Duodenal mucosa (tissue), 2 donors: Measurements from ENCODE around the gene KSR2.
A peak's percentile ranks its signal among the peaks of the same experiment; 100 is the strongest.

Experiments
- H3K27ac ChIP-seq: one replicate; pipeline ENCODE4 v1.7.0; 2013; ENCODE audit warnings: low read depth, low read length
- H3K27me3 ChIP-seq, 2 donors: one replicate each; pipeline ENCODE4 v1.7.0; 2013; ENCODE audit warnings: low read length in 2 of 2, control low read depth in 1 of 2; ENCODE audit not compliant: insufficient read depth in 2 of 2, control insufficient read depth in 1 of 2
- H3K36me3 ChIP-seq, 2 donors: one replicate each; pipeline ENCODE4 v1.7.0; 2013; ENCODE audit warnings: low read length in 2 of 2, control low read depth in 1 of 2; ENCODE audit not compliant: insufficient read depth in 2 of 2, control insufficient read depth in 1 of 2
- H3K4me1 ChIP-seq, 2 donors: one replicate each; pipeline ENCODE4 v1.7.0; 2013; ENCODE audit warnings: low read length in 2 of 2, control low read depth in 1 of 2; ENCODE audit not compliant: insufficient read depth in 2 of 2, control insufficient read depth in 1 of 2
- H3K4me3 ChIP-seq, 2 donors: one replicate each; pipeline ENCODE4 v1.7.0; 2013; ENCODE audit warnings: low read length in 2 of 2, low read depth in 1 of 2
- H3K9ac ChIP-seq, 2 donors: one replicate each; pipeline ENCODE4 v1.7.0; 2013; ENCODE audit warnings: low read length in 2 of 2, low read depth in 1 of 2
- H3K9me3 ChIP-seq, 2 donors: one replicate each; pipeline ENCODE4 v1.7.0; 2013; ENCODE audit warnings: low read length in 2 of 2, control low read depth in 1 of 2; ENCODE audit not compliant: control insufficient read depth in 1 of 2

KSR2 gene

GRCh38 chr12:117447665-117448366, 521.0 kb downstream of the KSR2 start:
- H3K27me3 ChIP-seq = no peaks in the 10 kb centered on the region
- H3K4me1 ChIP-seq = no peaks in the 10 kb centered on the region
- no peak overlapping the region for H3K27ac ChIP-seq
- no peak overlapping the region for H3K4me3 ChIP-seq
- H3K36me3 ChIP-seq = no peaks in the 10 kb centered on the region
- no peaks in the 10 kb centered on the region for H3K9me3 ChIP-seq
- H3K9ac ChIP-seq = no peak overlapping the region

DNA sequence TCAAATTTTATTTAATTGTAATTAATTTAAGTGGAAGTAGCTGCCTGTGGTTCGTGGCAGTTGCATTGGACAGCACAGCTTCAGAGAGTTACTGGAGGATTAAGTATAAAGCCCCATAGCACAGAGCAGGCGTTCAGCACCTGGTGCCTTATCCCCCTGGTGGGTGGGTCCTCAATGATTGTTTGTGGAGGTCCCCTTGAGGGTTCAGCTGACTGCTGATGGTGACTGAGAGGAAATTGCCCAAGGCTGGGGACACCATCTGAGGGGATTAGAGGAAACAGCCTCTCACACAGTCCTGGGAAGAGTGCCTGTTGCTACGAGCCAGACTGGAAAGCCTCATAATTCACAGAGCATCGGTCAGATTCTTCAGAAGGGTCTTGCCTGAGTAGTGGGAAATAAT, 524.0 kb downstream of the KSR2 start:
- no peaks in the 10 kb centered on the region for H3K9me3 ChIP-seq
- no peaks in the 10 kb centered on the region for H3K36me3 ChIP-seq
- H3K27me3 ChIP-seq = no peaks in the 10 kb centered on the region
- H3K27ac ChIP-seq = no peak overlapping the region
- H3K4me1 ChIP-seq = no peaks in the 10 kb centered on the region
- H3K4me3 ChIP-seq = no peak overlapping the region
- H3K9ac ChIP-seq = no peak overlapping the region

- Histone ChIP-seq H3K27me3 (no peaks in the 10 kb centered on the region), H3K9ac (no peak overlapping the region), H3K9me3 (no peaks in the 10 kb centered on the region), H3K27ac (no peak overlapping the region), H3K4me3 (no peak overlapping the region), H3K4me1 (no peaks in the 10 kb centered on the region), H3K36me3 (no peaks in the 10 kb centered on the region)
Measured at GRCh38 chr12:117441751-117442150, 527.0 kb downstream of the KSR2 start.

DNA sequence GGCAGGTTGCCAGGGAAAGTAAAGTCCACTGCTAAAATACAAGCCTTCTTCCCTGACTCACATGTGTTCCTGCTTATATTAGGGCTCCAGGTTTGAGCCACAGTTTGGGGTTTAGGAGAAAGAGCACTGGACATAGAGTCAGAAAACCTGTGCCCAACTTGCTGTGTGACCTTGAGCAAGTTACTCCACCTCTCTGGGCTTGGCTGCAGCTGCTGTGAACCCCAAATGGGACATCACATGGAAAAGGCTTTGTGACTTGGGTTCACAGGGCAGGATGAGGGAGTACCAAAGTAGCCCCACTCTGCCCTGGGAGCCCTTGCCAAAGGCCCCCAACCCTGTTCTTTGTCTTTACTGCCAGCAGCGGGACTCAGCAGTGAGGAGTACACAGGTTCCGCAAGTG, 528.4 kb downstream of the KSR2 start:
- H3K36me3 ChIP-seq = no peaks in the 10 kb centered on the region
- no peaks in the 10 kb centered on the region for H3K9me3 ChIP-seq
- no peak overlapping the region for H3K4me3 ChIP-seq
- no peaks in the 10 kb centered on the region for H3K4me1 ChIP-seq
- no peak overlapping the region for H3K9ac ChIP-seq
- H3K27ac ChIP-seq = no peak overlapping the region
- H3K27me3 ChIP-seq = no peaks in the 10 kb centered on the region

DNA sequence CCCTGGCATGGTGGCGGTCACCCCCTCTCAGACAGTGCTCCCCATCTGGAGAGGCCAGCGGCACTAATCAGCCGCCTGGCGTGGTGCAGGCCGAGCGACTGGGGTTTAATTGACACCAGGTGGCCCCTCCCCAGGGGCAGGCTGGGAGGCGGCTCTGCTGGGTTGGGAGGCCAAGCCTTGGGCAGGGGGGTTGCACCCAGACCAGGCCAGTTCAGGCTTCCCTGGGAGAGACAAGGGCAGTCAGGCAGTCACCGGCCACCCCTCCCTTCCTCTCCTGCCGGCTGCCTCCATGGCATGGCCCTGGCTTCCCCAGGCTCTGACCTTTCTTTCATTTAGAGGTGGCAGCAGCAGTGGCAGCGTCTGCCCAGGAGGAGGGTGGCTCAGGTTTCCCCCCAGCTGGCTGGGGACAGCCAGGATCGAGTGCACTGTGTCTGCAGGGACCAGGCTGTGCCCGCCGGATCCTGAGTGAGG, 529.2 kb downstream of the KSR2 start:
- Histone ChIP-seq H3K9me3 (no peaks in the 10 kb centered on the region), H3K4me1 (no peaks in the 10 kb centered on the region), H3K27me3 (no peaks in the 10 kb centered on the region), H3K27ac (peak overlapping the region; percentile 10), H3K36me3 (no peaks in the 10 kb centered on the region), H3K4me3 (no peak overlapping the region), H3K9ac (no peak overlapping the region)

DNA sequence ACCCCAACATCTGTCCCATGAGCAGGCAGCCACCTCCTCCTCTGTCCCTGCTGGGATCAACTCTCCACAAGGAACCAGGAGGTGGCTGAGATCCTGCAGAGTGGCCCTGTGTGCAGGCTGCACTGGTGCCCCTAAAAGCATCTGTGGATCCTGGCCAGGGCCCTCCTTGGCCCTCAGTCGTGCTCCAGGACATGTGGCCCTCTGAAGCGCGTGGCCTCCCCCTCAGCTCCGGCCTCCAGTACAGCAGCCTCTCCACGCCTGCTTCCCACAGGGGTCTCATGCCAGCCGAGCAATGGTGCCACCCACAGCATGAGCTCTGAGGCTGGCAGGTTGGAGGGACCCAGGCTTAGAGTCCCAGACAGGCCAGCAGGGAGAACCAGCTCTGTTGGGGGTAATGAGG, 530.0 kb downstream of the KSR2 start:
- H3K4me1 ChIP-seq = no peaks in the 10 kb centered on the region
- H3K4me3 ChIP-seq = no peak overlapping the region
- H3K9ac ChIP-seq = no peak overlapping the region
- H3K36me3 ChIP-seq = no peaks in the 10 kb centered on the region
- no peaks in the 10 kb centered on the region for H3K9me3 ChIP-seq
- no peak overlapping the region for H3K27ac ChIP-seq
- H3K27me3 ChIP-seq = no peaks in the 10 kb centered on the region

DNA sequence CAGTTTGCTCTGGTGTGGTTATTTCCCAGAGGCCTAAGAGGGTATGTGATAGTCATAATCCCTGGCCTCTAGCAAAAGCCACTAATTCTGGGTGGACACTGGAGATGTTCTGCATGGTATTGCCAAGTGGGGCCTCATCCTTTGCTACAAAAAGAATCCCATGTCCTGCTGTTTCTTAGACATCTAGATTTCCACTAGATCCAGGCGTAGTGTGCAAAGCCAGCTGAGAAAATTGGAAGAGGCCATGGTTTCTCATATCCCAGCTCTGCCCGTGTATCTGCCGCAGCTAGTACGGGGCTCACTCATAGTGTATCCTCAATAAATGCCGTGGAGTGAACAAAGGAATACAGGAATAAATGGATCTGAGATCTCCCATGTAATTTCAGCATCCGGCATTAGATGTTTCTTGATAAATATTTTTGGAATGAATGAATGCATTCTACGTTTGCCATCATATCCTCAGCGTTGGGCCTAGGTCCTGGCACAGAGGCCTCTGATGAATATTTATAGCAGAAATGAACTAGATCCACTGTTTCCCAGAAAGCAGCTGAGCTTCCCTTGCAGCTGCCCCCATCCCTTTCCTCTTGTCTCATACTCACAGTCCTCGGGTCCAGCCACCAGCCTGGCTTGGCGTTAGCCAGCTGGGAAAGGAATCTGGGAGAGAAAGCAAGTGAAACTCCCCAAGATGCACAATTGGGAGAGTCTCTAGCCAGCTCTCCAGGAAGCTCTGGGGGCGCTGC, 531.1 kb downstream of the KSR2 start:
- H3K27ac ChIP-seq = no peak overlapping the region
- H3K36me3 ChIP-seq = no peaks in the 10 kb centered on the region
- H3K4me1 ChIP-seq = no peaks in the 10 kb centered on the region
- H3K9me3 ChIP-seq = no peaks in the 10 kb centered on the region
- H3K9ac ChIP-seq = no peak overlapping the region
- no peaks in the 10 kb centered on the region for H3K27me3 ChIP-seq
- H3K4me3 ChIP-seq = no peak overlapping the region

DNA sequence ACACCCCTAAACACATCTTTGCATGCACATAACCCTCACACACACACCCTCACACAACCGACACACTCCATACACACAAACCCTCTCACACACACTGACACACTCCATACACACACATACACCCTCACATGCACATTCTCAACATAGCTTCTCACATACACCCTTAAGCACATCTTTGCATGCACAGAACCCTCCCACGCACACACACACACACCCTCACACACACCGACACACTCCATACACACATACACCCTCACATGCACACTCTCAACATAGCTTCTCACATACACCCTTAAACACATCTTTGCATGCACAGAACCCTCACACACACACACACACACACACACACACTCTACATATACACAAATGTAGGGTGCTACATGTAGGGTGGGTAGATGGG, 534.9 kb downstream of the KSR2 start:
- Histone ChIP-seq H3K27me3 (no peaks in the 10 kb centered on the region), H3K4me3 (no peak overlapping the region), H3K27ac (no peak overlapping the region), H3K9me3 (no peaks in the 10 kb centered on the region), H3K4me1 (no peaks in the 10 kb centered on the region), H3K9ac (no peak overlapping the region), H3K36me3 (no peaks in the 10 kb centered on the region)

- Histone ChIP-seq H3K9me3 (no peaks in the 10 kb centered on the region), H3K9ac (no peak overlapping the region), H3K4me3 (no peak overlapping the region), H3K4me1 (no peaks in the 10 kb centered on the region), H3K27ac (no peak overlapping the region), H3K27me3 (no peaks in the 10 kb centered on the region), H3K36me3 (no peaks in the 10 kb centered on the region)
Measured at GRCh38 chr12:117430246-117430645, 538.5 kb downstream of the KSR2 start.

DNA sequence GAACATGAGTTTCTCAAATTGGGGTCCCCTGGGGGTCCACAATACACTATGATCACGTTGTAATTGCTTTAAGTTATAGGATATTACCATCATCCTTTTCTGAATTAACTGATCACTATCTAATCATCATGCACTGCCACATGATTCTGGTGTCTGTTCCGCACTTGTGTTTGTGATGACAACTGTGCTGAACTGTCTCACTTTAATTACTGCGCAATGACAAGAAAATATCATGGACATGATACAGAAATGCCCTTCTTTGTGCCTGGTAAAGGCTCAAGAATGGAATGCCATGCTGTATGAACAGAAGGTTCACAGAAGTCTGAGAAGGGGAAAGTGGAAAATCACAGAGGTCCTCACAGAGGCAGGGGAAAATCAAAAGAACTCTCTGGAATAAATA, 541.6 kb downstream of the KSR2 start:
- Histone ChIP-seq H3K9me3 (no peaks in the 10 kb centered on the region), H3K9ac (no peak overlapping the region), H3K36me3 (no peaks in the 10 kb centered on the region), H3K27me3 (no peaks in the 10 kb centered on the region), H3K27ac (no peak overlapping the region), H3K4me1 (no peaks in the 10 kb centered on the region), H3K4me3 (no peak overlapping the region)
